ENCODE results near the gene LDLRAD3. TPM values are rescaled to one million over a fixed set of nuclear protein-coding genes. Genes with fewer than 3 reads are reported as not detected.

The LDLRAD3 gene
- total RNA-seq, 1 donor from 2014 or later: 39.1 TPM

GRCh38 chr11:36088266-36088972, 144.6 kb downstream of the LDLRAD3 start:
- Mint-ChIP-seq H3K9me3 (peaks cover 20% of the 10 kb centered on the region), H3K4me1 (peaks cover 36% of the 10 kb centered on the region), H3K27ac (peak overlapping the region; percentile 21), H3K27me3 (ENCODE audit: low read depth) (no peaks in the 10 kb centered on the region), H3K4me3 (no peak overlapping the region), H3K36me3 (peaks cover 50% of the 10 kb centered on the region)
- DNase-seq (ENCODE audit: low spot score in 2 of 2, unreplicated experiment in 2 of 2): no peak
- TF ChIP-seq, protein P1, sequence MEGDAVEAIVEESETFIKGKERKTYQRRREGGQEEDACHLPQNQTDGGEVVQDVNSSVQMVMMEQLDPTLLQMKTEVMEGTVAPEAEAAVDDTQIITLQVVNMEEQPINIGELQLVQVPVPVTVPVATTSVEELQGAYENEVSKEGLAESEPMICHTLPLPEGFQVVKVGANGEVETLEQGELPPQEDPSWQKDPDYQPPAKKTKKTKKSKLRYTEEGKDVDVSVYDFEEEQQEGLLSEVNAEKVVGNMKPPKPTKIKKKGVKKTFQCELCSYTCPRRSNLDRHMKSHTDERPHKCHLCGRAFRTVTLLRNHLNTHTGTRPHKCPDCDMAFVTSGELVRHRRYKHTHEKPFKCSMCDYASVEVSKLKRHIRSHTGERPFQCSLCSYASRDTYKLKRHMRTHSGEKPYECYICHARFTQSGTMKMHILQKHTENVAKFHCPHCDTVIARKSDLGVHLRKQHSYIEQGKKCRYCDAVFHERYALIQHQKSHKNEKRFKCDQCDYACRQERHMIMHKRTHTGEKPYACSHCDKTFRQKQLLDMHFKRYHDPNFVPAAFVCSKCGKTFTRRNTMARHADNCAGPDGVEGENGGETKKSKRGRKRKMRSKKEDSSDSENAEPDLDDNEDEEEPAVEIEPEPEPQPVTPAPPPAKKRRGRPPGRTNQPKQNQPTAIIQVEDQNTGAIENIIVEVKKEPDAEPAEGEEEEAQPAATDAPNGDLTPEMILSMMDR (IDR thresholded peaks at IDR 0.05; ENCODE audit: unreplicated experiment): no peak

DNA sequence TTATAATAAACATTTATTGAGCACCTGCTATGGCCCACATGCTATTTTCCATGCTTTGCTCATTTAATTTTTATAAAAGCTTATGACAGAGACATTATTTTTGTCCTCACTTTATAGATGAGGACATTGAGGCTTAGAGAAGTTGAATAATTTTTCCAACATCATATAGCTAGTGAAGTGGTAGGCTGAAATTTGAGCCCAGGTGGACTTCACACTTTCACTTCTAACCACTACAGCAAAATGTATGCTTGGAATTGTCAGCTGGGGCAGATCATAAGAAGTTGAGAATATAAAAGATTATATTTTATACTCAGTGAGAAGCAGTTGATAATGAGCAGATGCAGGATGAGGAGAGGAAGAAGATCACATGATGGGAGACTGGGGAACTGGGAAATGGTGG, 146.1 kb downstream of the LDLRAD3 start:
- Mint-ChIP-seq H3K4me1 (peaks cover 36% of the 10 kb centered on the region), H3K4me3 (no peak overlapping the region), H3K36me3 (peaks cover 47% of the 10 kb centered on the region), H3K27me3 (ENCODE audit: low read depth) (no peaks in the 10 kb centered on the region), H3K9me3 (peaks cover 24% of the 10 kb centered on the region), H3K27ac (no peak overlapping the region)
- no peak for DNase-seq (ENCODE audit: low spot score in 2 of 2, unreplicated experiment in 2 of 2)
- TF ChIP-seq, protein P1 (IDR thresholded peaks at IDR 0.05; ENCODE audit: unreplicated experiment): no peak

DNA sequence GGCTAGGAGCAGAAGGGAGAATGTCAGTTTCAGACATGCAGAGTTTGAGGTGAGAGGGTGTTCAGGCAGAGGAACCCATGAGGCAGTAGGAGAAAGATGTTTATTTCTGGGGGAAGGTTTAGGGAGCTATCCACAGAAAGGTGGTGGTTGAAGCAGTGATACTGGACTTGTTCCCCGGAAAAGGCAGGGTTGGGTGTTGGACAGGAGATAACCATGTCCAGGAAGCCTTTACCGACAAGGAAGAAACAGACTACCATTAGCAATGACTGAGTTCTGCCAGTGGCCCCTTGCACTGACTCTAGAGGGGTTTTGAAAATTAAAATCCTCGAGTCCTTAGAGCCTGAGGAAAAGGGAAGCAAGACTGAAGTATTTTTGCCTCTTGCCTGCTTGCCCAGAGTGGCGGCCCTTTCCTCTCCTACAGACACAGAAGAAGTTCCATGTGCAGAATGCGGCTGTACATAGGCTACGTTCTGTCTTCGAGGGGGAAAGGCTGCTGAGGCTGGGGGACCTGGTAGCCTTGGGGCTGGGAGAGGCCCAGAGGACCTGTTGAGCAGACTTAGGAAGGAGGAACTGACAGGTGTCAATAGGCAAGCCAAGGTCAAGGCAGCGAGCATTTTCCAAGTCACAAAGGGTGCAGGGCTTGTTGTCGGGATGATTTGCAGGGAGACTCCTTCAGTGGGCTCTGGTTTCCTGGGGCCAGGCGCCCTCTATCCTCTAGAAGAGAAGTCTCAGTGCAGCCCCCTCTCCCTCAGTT, 146.7 kb downstream of the LDLRAD3 start:
- Mint-ChIP-seq H3K9me3 (peaks cover 19% of the 10 kb centered on the region), H3K4me1 (peaks cover 36% of the 10 kb centered on the region), H3K27me3 (ENCODE audit: low read depth) (no peaks in the 10 kb centered on the region), H3K4me3 (no peak overlapping the region), H3K36me3 (peaks cover 45% of the 10 kb centered on the region), H3K27ac (peak overlapping the region; percentile 55)
- TF ChIP-seq, protein P1 (IDR thresholded peaks at IDR 0.05; ENCODE audit: unreplicated experiment): no peak
- DNase-seq (ENCODE audit: low spot score in 2 of 2, unreplicated experiment in 2 of 2): no peak

- peaks cover 14% of the 10 kb centered on the region for H3K9me3 Mint-ChIP-seq
- DNase-seq (ENCODE audit: low spot score in 2 of 2, unreplicated experiment in 2 of 2): no peak
- TF ChIP-seq, protein P1 (IDR thresholded peaks at IDR 0.05; ENCODE audit: unreplicated experiment): no peak
- H3K27ac Mint-ChIP-seq: peak overlapping the region; percentile 76
- no peak overlapping the region for H3K4me3 Mint-ChIP-seq
- H3K36me3 Mint-ChIP-seq: peaks cover 40% of the 10 kb centered on the region
- no peaks in the 10 kb centered on the region for H3K27me3 Mint-ChIP-seq (ENCODE audit: low read depth)
- peaks cover 36% of the 10 kb centered on the region for H3K4me1 Mint-ChIP-seq
These were observed 147.5 kb downstream of the LDLRAD3 start for GRCh38 chr11:36091256-36091811.

GRCh38 chr11:36092314-36093030, 148.6 kb downstream of the LDLRAD3 start:
- Mint-ChIP-seq H3K4me1 (peaks cover 39% of the 10 kb centered on the region), H3K27me3 (ENCODE audit: low read depth) (no peaks in the 10 kb centered on the region), H3K36me3 (peaks cover 36% of the 10 kb centered on the region), H3K4me3 (no peak overlapping the region), H3K27ac (peak overlapping the region; percentile 82), H3K9me3 (peaks cover 14% of the 10 kb centered on the region)
- DNase-seq (ENCODE audit: low spot score in 2 of 2, unreplicated experiment in 2 of 2): no peak
- TF ChIP-seq, protein P1 (IDR thresholded peaks at IDR 0.05; ENCODE audit: unreplicated experiment): no peak
